ENCODE results near the gene RNFT2. TPM values are rescaled to one million over a fixed set of nuclear protein-coding genes. Genes with fewer than 3 reads are reported as not detected.

RNFT2 gene
- total RNA-seq, 1 experiment from 2014 or later, result 12.6 TPM

DNA sequence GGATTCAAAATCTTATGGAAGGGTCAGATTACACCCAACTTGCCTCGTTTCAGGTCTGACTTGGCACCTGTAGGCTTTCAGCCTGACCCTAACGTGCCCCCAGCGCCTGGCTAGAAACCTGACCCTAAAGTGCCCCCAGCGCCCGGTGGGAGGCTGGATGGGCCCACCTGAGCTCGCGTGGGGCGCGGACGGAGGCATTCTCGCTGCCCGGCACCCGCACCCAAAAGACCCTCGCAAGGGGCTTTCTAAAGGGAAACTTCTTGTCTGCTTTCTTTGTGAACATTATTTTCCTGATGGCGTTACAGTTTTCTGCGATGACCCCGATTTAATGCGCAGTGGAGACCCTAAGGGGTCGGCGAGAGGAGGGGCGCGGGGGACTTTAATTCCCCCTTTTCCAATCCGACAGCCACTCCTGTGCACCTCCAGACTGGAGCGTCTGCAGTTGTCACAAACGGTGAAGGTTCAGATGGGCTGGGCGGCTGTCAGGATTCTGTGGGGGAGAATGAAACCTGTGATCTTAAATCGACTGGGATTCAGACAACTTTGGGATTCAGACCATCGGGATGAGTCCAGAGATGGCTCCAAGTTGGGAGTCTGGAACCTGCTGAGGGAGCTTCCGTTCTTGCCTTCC is 143.9 kb downstream of the RNFT2 start:
- Histone ChIP-seq H3K27ac (ENCODE audit: low read length) (no peak overlapping the region), H3K9ac (ENCODE audit: low read length) (no peak overlapping the region), H3K4me3 (ENCODE audit: low read length) (peak overlapping the region; percentile 72), H3K9me2 (replicated peaks; ENCODE audit: low read length) (no peaks in the 10 kb centered on the region), H3K4me2 (ENCODE audit: low read length) (peak overlapping the region; percentile 81), H2AFZ (ENCODE audit: low read length) (peak overlapping the region; percentile 65; the same call in 1 of the 2 replicates), H3K27me3 (ENCODE audit: low read length) (peaks cover 27% of the 10 kb centered on the region), H3K4me1 (ENCODE audit: insufficient read depth, low read length) (peaks cover 30% of the 10 kb centered on the region), H3K36me3 (ENCODE audit: low read depth, low read length) (no peaks in the 10 kb centered on the region), H3K9me3 (ENCODE audit: low read length) (no peaks in the 10 kb centered on the region), H3K79me2 (ENCODE audit: low read length) (no peaks in the 10 kb centered on the region), H4K20me1 (ENCODE audit: low read length) (no peaks in the 10 kb centered on the region), H3F3A (ENCODE audit: low read length, unreplicated experiment) (no peaks in the 10 kb centered on the region)
- POLR2A ChIA-PET (ENCODE audit: unreplicated experiment), result interaction anchor here (0.5 to 0.6 kb wide), 2 partner anchors 51 to 605 kb away, joined by 3 read pairs; partner anchors contain the start of gene MED13L
- DNase-seq, result no peak
- no TSS peak for BruUV-seq (replicated peaks)
- no peak for TF ChIP-seq EZH2phosphoT487 (IDR thresholded peaks at IDR 0.05; ENCODE audit: borderline replicate concordance, low read length)
- intact Hi-C loops (cut with micrococcal nuclease), result loop anchor here (1.0 kb wide), 3 partner anchors 73 to 179 kb away; partner anchors contain the start of genes RNFT2 and SPRING1
- CTCF ChIA-PET, result interaction anchor here (0.6 to 1.6 kb wide), 8 partner anchors 74 to 607 kb away, joined by 4 to 24 read pairs (median 8); no protein-coding TSS in a partner anchor
- ATAC-seq, result no peak

- Histone ChIP-seq H3K9me3 (ENCODE audit: low read length) (no peaks in the 10 kb centered on the region), H3K79me2 (ENCODE audit: low read length) (no peaks in the 10 kb centered on the region), H3K4me3 (ENCODE audit: low read length) (no peak overlapping the region), H3K27ac (ENCODE audit: low read length) (no peak overlapping the region), H3K9ac (ENCODE audit: low read length) (no peak overlapping the region), H3K9me2 (replicated peaks; ENCODE audit: low read length) (no peaks in the 10 kb centered on the region), H3K27me3 (ENCODE audit: low read length) (peaks cover 27% of the 10 kb centered on the region), H4K20me1 (ENCODE audit: low read length) (no peaks in the 10 kb centered on the region), H3K4me1 (ENCODE audit: insufficient read depth, low read length) (peaks cover 30% of the 10 kb centered on the region), H2AFZ (ENCODE audit: low read length) (no peak overlapping the region), H3F3A (ENCODE audit: low read length, unreplicated experiment) (no peaks in the 10 kb centered on the region), H3K4me2 (ENCODE audit: low read length) (peak overlapping the region; percentile 81; the same call in 1 of the 2 replicates), H3K36me3 (ENCODE audit: low read depth, low read length) (no peaks in the 10 kb centered on the region)
- DNase-seq (peak; percentile 70), ATAC-seq (peak; percentile 48)
- ChIA-PET POLR2A (ENCODE audit: unreplicated experiment) (interaction anchor here (0.5 kb wide), 1 partner anchor 51 kb away, joined by 3 read pairs; no protein-coding TSS in a partner anchor), CTCF (interaction anchor here (0.6 to 1.6 kb wide), 7 partner anchors 73 to 608 kb away, joined by 4 to 24 read pairs (median 8); no protein-coding TSS in a partner anchor)
- no peak for TF ChIP-seq EZH2 (IDR thresholded peaks at IDR 0.05; ENCODE audit: low read length, unreplicated experiment)
- TF ChIP-seq EZH2phosphoT487 (IDR thresholded peaks at IDR 0.05; ENCODE audit: borderline replicate concordance, low read length), result no peak
- TF ChIP-seq, protein P1, sequence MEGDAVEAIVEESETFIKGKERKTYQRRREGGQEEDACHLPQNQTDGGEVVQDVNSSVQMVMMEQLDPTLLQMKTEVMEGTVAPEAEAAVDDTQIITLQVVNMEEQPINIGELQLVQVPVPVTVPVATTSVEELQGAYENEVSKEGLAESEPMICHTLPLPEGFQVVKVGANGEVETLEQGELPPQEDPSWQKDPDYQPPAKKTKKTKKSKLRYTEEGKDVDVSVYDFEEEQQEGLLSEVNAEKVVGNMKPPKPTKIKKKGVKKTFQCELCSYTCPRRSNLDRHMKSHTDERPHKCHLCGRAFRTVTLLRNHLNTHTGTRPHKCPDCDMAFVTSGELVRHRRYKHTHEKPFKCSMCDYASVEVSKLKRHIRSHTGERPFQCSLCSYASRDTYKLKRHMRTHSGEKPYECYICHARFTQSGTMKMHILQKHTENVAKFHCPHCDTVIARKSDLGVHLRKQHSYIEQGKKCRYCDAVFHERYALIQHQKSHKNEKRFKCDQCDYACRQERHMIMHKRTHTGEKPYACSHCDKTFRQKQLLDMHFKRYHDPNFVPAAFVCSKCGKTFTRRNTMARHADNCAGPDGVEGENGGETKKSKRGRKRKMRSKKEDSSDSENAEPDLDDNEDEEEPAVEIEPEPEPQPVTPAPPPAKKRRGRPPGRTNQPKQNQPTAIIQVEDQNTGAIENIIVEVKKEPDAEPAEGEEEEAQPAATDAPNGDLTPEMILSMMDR (conservative IDR thresholded peaks at IDR 0.05; ENCODE audit: low read depth, low read length), result peak; percentile 65
- intact Hi-C loops (cut with micrococcal nuclease), result loop anchor here (1.0 kb wide), 2 partner anchors 144 to 179 kb away; partner anchors contain the start of genes RNFT2 and SPRING1
- BruUV-seq (replicated peaks), result no TSS peak
Observed at GRCh38 chr12:116882742-116883141, 144.6 kb downstream of the RNFT2 start.

- BruUV-seq (replicated peaks), result no TSS peak
- H3K79me2 ChIP-seq (ENCODE audit: low read length), result no peaks in the 10 kb centered on the region
- no peak for DNase-seq
- H3K36me3 ChIP-seq (ENCODE audit: low read depth, low read length), result no peaks in the 10 kb centered on the region
- peaks cover 16% of the 10 kb centered on the region for H3K4me1 ChIP-seq (ENCODE audit: insufficient read depth, low read length)
- CTCF ChIA-PET, result interaction anchor here (0.7 kb wide), 1 partner anchor 607 kb away, joined by 9 read pairs; the partner anchor contains the start of gene MED13L
- POLR2A ChIA-PET (ENCODE audit: unreplicated experiment), result no interaction called here
- H3F3A ChIP-seq (ENCODE audit: low read length, unreplicated experiment), result no peaks in the 10 kb centered on the region
- no peak overlapping the region for H3K4me3 ChIP-seq (ENCODE audit: low read length)
- H4K20me1 ChIP-seq (ENCODE audit: low read length), result no peaks in the 10 kb centered on the region
- no peak overlapping the region for H2AFZ ChIP-seq (ENCODE audit: low read length)
- ATAC-seq, result no peak
- TF ChIP-seq EZH2phosphoT487 (IDR thresholded peaks at IDR 0.05; ENCODE audit: borderline replicate concordance, low read length) (no peak), EZH2 (IDR thresholded peaks at IDR 0.05; ENCODE audit: low read length, unreplicated experiment) (no peak)
- TF ChIP-seq, protein P1 (conservative IDR thresholded peaks at IDR 0.05; ENCODE audit: low read depth, low read length), result no peak
- no peak overlapping the region for H3K4me2 ChIP-seq (ENCODE audit: low read length)
- H3K9me2 ChIP-seq (replicated peaks; ENCODE audit: low read length), result no peaks in the 10 kb centered on the region
- H3K9me3 ChIP-seq (ENCODE audit: low read length), result no peaks in the 10 kb centered on the region
- no peak overlapping the region for H3K9ac ChIP-seq (ENCODE audit: low read length)
- H3K27ac ChIP-seq (ENCODE audit: low read length), result no peak overlapping the region
- peaks cover 19% of the 10 kb centered on the region for H3K27me3 ChIP-seq (ENCODE audit: low read length)
- intact Hi-C loops (cut with micrococcal nuclease), result no loop called here
Observed at GRCh38 chr12:116884871-116885270, 146.8 kb downstream of the RNFT2 start.

Measured in PC-3 (cell line).